Adrenal gland (tissue), 5 donors: ENCODE data around the gene EMILIN2.

ENCODE experiments used
- CTCF ChIP-seq, 6 experiments: fragments of 450-650 bp in 4 of 6; fragments of 200-600 bp in 2 of 6; sonication (generic) in 1 of 6; IDR thresholded peaks; 1 replicate in 5 of 6; 2 replicates in 1 of 6; pipeline versions ENCODE4 v1.5.1 to v1.8.0; 2016 to 2021; ENCODE audit warnings: antibody characterized with exemption in 6 of 6, mild to moderate bottlenecking in 2 of 6, moderate library complexity in 1 of 6
- POLR2A ChIP-seq, 2 donors: fragments of 450-650 bp; IDR thresholded peaks; one replicate each; pipeline ENCODE4 v1.6.1; 2017; ENCODE audit warnings: antibody characterized with exemption in 2 of 2, mild to moderate bottlenecking in 2 of 2, moderate library complexity in 1 of 2
- donor health status: DM: no; HTN: no; CAD: no.

GRCh38 chr18:2881088-2881839, 34.5 kb downstream of the EMILIN2 start:
- no peak for TF ChIP-seq POLR2A (IDR thresholded peaks at IDR 0.05)
- no peak for TF ChIP-seq CTCF (IDR thresholded peaks at IDR 0.05)
